Spleen (tissue), 11 donors: ENCODE results near the gene CEBPZOS. TPM values are rescaled to one million over a fixed set of nuclear protein-coding genes. Genes with fewer than 3 reads are reported as not detected.

Experiments used
- DNase-seq: peaks from one replicate; pipeline ENCODE4 v3.0.0-alpha.2; 2020
- H3K27ac ChIP-seq, 8 donors: fragments of 200-600 bp; sonication (generic) in 7 of 8; 1 replicate in 4 of 8; 2 replicates in 4 of 8; pipeline versions ENCODE4 v1.5.0 to v1.8.0; 2016 to 2021; ENCODE audit warnings: inconsistent platforms in 4 of 8, mild to moderate bottlenecking in 4 of 8, moderate library complexity in 1 of 8
- H3K27me3 ChIP-seq, 7 donors: fragments of 200-600 bp; sonication (generic) in 6 of 7; replicated peaks in 1 of 7; 1 replicate in 4 of 7; 2 replicates in 3 of 7; pipeline versions ENCODE4 v1.5.0 to v1.8.0; 2016 to 2021; ENCODE audit warnings: inconsistent platforms in 3 of 7, mild to moderate bottlenecking in 1 of 7
- H3K36me3 ChIP-seq, 6 donors: fragments of 200-600 bp; sonication (generic) in 5 of 6; 1 replicate in 4 of 6; 2 replicates in 2 of 6; pipeline versions ENCODE4 v1.5.0 to v1.8.0; 2016 to 2021; ENCODE audit warnings: inconsistent platforms in 2 of 6
- H3K4me1 ChIP-seq, 6 donors: fragments of 200-600 bp; sonication (generic) in 5 of 6; 1 replicate in 3 of 6; 2 replicates in 3 of 6; pipeline versions ENCODE4 v1.5.0 to v1.8.0; 2016 to 2021; ENCODE audit warnings: inconsistent platforms in 3 of 6
- H3K4me3 ChIP-seq, 8 donors: fragments of 200-600 bp; sonication (generic) in 7 of 8; 1 replicate in 4 of 8; 2 replicates in 4 of 8; pipeline versions ENCODE4 v1.5.0 to v1.8.0; 2016 to 2021; ENCODE audit warnings: inconsistent platforms in 4 of 8, mild to moderate bottlenecking in 4 of 8, moderate library complexity in 2 of 8
- H3K9me3 ChIP-seq, 8 donors: fragments of 200-600 bp; sonication (generic) in 7 of 8; 1 replicate in 4 of 8; 2 replicates in 4 of 8; pipeline versions ENCODE4 v1.5.0 to v1.8.0; 2016 to 2021; ENCODE audit warnings: inconsistent platforms in 4 of 8
- POLR2A ChIP-seq, 3 donors: fragments of 450-650 bp; IDR thresholded peaks; one replicate each; pipeline ENCODE4 v1.5.1; 2017; ENCODE audit warnings: antibody characterized with exemption in 3 of 3, mild to moderate bottlenecking in 1 of 3
- POLR2AphosphoS5 ChIP-seq, 3 donors: sonication (generic); formaldehyde crosslinking; IDR thresholded peaks; one replicate each; pipeline ENCODE4 v1.5.1; 2017; ENCODE audit warnings: antibody characterized with exemption in 3 of 3
- WGBS, 5 donors: extraction: QIAGEN DNeasy Blood & Tissue Kit in 3 of 5; methylation state at CpG; one replicate each; pipeline versions ENCODE4 v1.1.5 to v1.1.7; 2013 to 2018; 5-methylcytosine and 5-hydroxymethylcytosine counted together
- intact Hi-C: fragments of 100-400 bp; cut with DNase I; formaldehyde crosslinking; loops from one replicate; pipeline ENCODE4 v1.15.0; 2023; ENCODE audit warnings: low total_unique reads
- polyA plus RNA-seq, 3 donors: library from polyadenylated mRNA; stranded (reverse); fragments of 200-250 nt; gene quantifications; one replicate each; pipeline ENCODE4 v1.2.1, GENCODE V29; 2013
- total RNA-seq, 7 donors: library from RNA; depleted of rRNA in 3 of 7; stranded (reverse); fragments of >200 nt in 3 of 7; fragmentation: NEBNext Ultra II Directional in 4 of 7; extraction: Animal tissue kit (Norgen Biotek cat#: 25700) in 4 of 7; gene quantifications; one replicate each; pipeline versions ENCODE4 v1.1.0 to v1.2.1, GENCODE V29; 2016 to 2021
- TF ChIP-seq, protein P1 (sequence below), 11 experiments: fragments of 200-600 bp in 7 of 11; fragments of 450-650 bp in 4 of 11; sonication (generic) in 4 of 11; IDR thresholded peaks in 8 of 11; conservative IDR thresholded peaks in 3 of 11; 1 replicate in 7 of 11; 2 replicates in 4 of 11; pipeline versions ENCODE4 v1.4.0 to v1.8.0; 2016 to 2021; ENCODE audit warnings: antibody characterized with exemption in 11 of 11, inconsistent platforms in 4 of 11, mild to moderate bottlenecking in 1 of 11
- donor health status: healthy with polysubstance abuse.
- donor health status: DM: no; HTN: no; CAD: no; lungs with moderate emphysema.
- donor health status: DM: no; HTN: no; CAD: no.
- donor health status: Bipolar disorder and iron deficiency.
- donor health status: healthy.
- donor health status: DM: no; HTN: no; CAD: no.
- donor health status: DM: yes; HTN: yes; CAD: no.

Gene CEBPZOS
- total and polyA plus RNA-seq, 10 donors = 18.6 to 39.8 (median 27.8) TPM

DNA sequence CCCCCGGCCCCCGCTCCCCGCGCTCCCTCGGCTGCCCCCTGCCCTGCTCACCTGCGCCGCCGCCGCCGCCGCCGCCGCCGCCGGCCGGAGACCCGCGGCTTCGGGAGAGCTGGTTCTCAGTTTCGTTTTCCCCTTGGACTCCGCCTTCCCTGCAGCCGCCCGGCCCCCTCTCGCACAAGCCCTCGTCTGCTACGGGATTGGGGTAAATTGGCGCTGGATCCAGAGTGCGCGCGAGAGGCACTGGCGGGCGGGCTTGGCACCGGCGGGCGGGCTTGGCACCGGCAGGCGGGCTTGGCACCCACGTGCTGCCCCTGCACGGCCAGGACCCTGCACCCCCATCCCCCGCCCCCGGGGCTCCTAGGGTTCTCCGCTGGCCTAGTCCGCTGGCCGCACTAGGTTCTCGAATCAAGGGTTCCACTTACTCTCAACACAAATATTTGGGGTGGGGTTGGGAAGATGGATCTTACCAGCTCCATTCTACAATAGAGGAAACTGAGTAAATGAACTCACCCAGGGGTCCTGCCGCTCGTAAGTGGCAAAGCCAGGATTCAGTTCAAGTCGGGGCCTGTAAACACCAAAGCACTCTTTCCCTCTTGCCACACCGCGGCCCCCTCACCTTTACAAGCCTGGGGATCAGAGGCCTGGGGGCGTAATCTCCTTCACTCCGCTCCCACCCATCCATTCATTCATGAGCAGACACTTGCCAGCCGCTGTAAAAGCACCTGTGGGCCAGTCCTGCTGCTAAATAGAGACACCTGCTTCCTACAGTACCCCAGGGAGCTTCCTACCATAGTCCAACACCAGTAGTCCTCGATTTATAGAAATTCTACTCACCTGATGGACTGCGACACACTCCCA is 39.2 kb upstream of the CEBPZOS start, which contains the start of gene EIF2AK2:
EIF2AK2 (minus strand) TSS at position 124 of the 858 bp plus-strand sequence. CDS start 9,174 bp downstream, outside the sequence.
- DNase-seq = peak; percentile 95
- peaks cover 0 to 14% (median 0%) of the 10 kb centered on the region in 6 donors for H3K36me3 ChIP-seq
- peak; percentile 81 to 87 (median 86) for TF ChIP-seq POLR2AphosphoS5 (IDR thresholded peaks at IDR 0.05)
- TF ChIP-seq, protein P1, sequence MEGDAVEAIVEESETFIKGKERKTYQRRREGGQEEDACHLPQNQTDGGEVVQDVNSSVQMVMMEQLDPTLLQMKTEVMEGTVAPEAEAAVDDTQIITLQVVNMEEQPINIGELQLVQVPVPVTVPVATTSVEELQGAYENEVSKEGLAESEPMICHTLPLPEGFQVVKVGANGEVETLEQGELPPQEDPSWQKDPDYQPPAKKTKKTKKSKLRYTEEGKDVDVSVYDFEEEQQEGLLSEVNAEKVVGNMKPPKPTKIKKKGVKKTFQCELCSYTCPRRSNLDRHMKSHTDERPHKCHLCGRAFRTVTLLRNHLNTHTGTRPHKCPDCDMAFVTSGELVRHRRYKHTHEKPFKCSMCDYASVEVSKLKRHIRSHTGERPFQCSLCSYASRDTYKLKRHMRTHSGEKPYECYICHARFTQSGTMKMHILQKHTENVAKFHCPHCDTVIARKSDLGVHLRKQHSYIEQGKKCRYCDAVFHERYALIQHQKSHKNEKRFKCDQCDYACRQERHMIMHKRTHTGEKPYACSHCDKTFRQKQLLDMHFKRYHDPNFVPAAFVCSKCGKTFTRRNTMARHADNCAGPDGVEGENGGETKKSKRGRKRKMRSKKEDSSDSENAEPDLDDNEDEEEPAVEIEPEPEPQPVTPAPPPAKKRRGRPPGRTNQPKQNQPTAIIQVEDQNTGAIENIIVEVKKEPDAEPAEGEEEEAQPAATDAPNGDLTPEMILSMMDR (IDR thresholded peaks at IDR 0.05 in 8 of 11, conservative IDR thresholded peaks at IDR 0.05 in 3 of 11) = peak in 1 of 11 experiments; percentile 10
- no peak for TF ChIP-seq POLR2A (IDR thresholded peaks at IDR 0.05)
- intact Hi-C loops = no loop called here
- 8 to 12% (median 11%) methylated on average over 40 to 55 of the region's 55 CpGs for WGBS, 5 donors
- H3K4me1 ChIP-seq = peaks cover 20 to 53% (median 35%) of the 10 kb centered on the region in 6 donors
- peak within 1 kb of the TSS; percentile 83 to 96 (median 93) for H3K27ac ChIP-seq
- H3K27me3 ChIP-seq = no peaks in the 10 kb centered on the region
- peak within 1 kb of the TSS; percentile 75 to 96 (median 86) for H3K4me3 ChIP-seq
- H3K9me3 ChIP-seq = no peaks in the 10 kb centered on the region

DNA sequence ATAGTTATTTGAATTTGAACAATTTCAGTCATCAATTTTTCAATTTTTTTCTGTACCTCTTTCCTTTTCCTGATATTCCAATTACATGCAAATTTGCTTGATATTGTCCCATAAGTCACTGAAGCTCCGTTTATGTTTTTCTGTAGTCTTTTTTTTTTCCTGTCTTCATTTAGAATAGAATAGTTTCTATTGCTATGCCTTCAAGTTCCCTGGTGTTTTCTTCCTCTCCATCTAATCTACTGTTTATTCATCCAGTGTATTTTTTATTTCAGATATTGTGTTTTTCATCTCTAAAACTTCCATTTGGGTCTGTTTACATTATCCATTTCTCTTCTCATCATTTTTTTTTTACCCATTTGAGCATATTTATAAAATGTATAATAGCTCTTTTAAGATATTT is 31.5 kb upstream of the CEBPZOS start:
- H3K9me3 ChIP-seq = peaks cover 0 to 27% (median 22%) of the 10 kb centered on the region in 8 donors
- no peak for DNase-seq
- no peaks in the 10 kb centered on the region for H3K36me3 ChIP-seq
- H3K27me3 ChIP-seq = no peaks in the 10 kb centered on the region
- TF ChIP-seq, protein P1 (IDR thresholded peaks at IDR 0.05 in 8 of 11, conservative IDR thresholded peaks at IDR 0.05 in 3 of 11) = no peak
- TF ChIP-seq POLR2A (IDR thresholded peaks at IDR 0.05) (no peak), POLR2AphosphoS5 (IDR thresholded peaks at IDR 0.05) (no peak)
- peaks cover 0 to 8% (median 5%) of the 10 kb centered on the region in 6 donors for H3K4me1 ChIP-seq
- 86 to 94% (median 89%) methylated on average over 1 of the region's 1 CpG for WGBS, 5 donors
- no peak overlapping the region for H3K4me3 ChIP-seq
- H3K27ac ChIP-seq = no peak overlapping the region
- intact Hi-C loops = no loop called here

DNA sequence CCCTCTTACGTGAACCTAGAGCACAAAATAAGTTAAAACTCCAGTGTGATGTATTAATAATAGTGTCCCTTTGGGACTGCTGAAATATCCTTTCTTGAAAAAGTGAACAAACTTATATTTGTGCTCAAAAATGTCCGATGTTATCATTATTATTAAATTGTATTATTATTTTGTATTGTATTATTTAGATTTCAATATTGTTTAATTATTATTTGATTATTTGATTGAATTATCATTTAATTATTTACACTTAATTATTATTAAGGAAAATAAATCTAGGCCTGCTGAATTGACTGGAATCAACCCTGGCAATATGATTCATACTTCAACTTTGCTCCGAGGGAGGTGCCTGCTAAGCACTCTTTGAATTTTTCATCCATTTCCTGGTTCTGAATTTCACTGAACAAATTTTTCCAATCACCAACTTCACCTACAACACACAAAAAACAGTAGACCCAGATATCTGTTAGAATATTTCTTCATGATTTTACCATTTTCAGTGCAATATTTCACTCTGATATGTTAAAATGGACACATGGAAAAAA is 28.6 kb upstream of the CEBPZOS start:
- Histone ChIP-seq H3K4me1 (peaks cover 0 to 8% (median 5%) of the 10 kb centered on the region in 6 donors), H3K36me3 (no peaks in the 10 kb centered on the region), H3K9me3 (peaks cover 0 to 27% (median 22%) of the 10 kb centered on the region in 8 donors), H3K4me3 (no peak overlapping the region), H3K27me3 (no peaks in the 10 kb centered on the region), H3K27ac (no peak overlapping the region)
- no peak for DNase-seq
- intact Hi-C loops = no loop called here
- TF ChIP-seq, protein P1 (IDR thresholded peaks at IDR 0.05 in 8 of 11, conservative IDR thresholded peaks at IDR 0.05 in 3 of 11) = no peak
- no peak for TF ChIP-seq POLR2A (IDR thresholded peaks at IDR 0.05)
- no peak for TF ChIP-seq POLR2AphosphoS5 (IDR thresholded peaks at IDR 0.05)
- WGBS, 5 donors = 88 to 95% (median 93%) methylated on average over 3 of the region's 3 CpGs
